Smooth muscle cell (in vitro differentiated cells): ENCODE data around the gene ACTMAP. TPM values are rescaled to one million over a fixed set of nuclear protein-coding genes. Genes with fewer than 3 reads are reported as not detected.
"Not testable (repeated sequence)": the region's sequence is repeated elsewhere in the genome, so short reads cannot be mapped to it uniquely, and the experiment has no call there.

Source experiments
- DNase-seq: peaks from one replicate; lab custom pipeline; 2025; ENCODE audit not compliant: unreplicated experiment; lab: John Stamatoyannopoulos, UW
- H2AFZ ChIP-seq: fragments of 200-600 bp; sonication (generic); 2 replicates; pipeline ENCODE4 v1.6.0; 2016; ENCODE audit warnings: antibody characterized with exemption, low read depth, mild to moderate bottlenecking
- H3F3A ChIP-seq: fragments of 200-600 bp; sonication (generic); 2 replicates; pipeline ENCODE4 v1.6.0; 2017; ENCODE audit warnings: antibody characterized with exemption, low read depth
- H3K27ac ChIP-seq: fragments of 200-600 bp; sonication (generic); 2 replicates; pipeline ENCODE4 v1.5.1; 2016; ENCODE audit warnings: low read depth, mild to moderate bottlenecking
- H3K27me3 ChIP-seq: fragments of 200-600 bp; sonication (generic); 2 replicates; pipeline ENCODE4 v1.6.1; 2016; ENCODE audit warnings: low read depth, mild to moderate bottlenecking
- H3K36me3 ChIP-seq: fragments of 200-600 bp; sonication (generic); 2 replicates; pipeline ENCODE4 v1.5.1; 2016; ENCODE audit warnings: low read depth
- H3K4me1 ChIP-seq: fragments of 200-600 bp; sonication (generic); 2 replicates; pipeline ENCODE4 v1.5.1; 2016; ENCODE audit warnings: low read depth
- H3K4me2 ChIP-seq: fragments of 200-600 bp; sonication (generic); 2 replicates; pipeline ENCODE4 v1.6.0; 2016; ENCODE audit warnings: mild to moderate bottlenecking
- H3K4me3 ChIP-seq: fragments of 200-600 bp; sonication (generic); 2 replicates; pipeline ENCODE4 v1.5.1; 2016; ENCODE audit warnings: mild to moderate bottlenecking
- H3K79me2 ChIP-seq: fragments of 200-600 bp; sonication (generic); 2 replicates; pipeline ENCODE4 v1.6.0; 2016; ENCODE audit warnings: low read depth, mild to moderate bottlenecking
- H3K9ac ChIP-seq: fragments of 200-600 bp; sonication (generic); 2 replicates; pipeline ENCODE4 v1.6.0; 2016; ENCODE audit warnings: low read depth
- H3K9me3 ChIP-seq: fragments of 200-600 bp; sonication (generic); replicated peaks from 2 replicates; pipeline ENCODE4 v1.5.1; 2016; ENCODE audit warnings: low read depth
- H4K20me1 ChIP-seq: fragments of 200-600 bp; sonication (generic); 2 replicates; pipeline ENCODE4 v1.6.0; 2016; ENCODE audit warnings: low read depth
- CTCF ChIP-seq: fragments of 200-600 bp; sonication (generic); IDR thresholded peaks from 2 replicates; pipeline ENCODE4 v1.5.1; 2017; ENCODE audit warnings: borderline replicate concordance, mild to moderate bottlenecking, antibody characterized with exemption; ENCODE audit not compliant: insufficient read depth, poor library complexity, severe bottlenecking
- WGBS: methylation state at CpG from one replicate; pipeline ENCODE4 v1.1.7; 2016; ENCODE audit warnings: low lambda C conversion rate; 5-methylcytosine and 5-hydroxymethylcytosine counted together
- polyA plus RNA-seq: library from polyadenylated mRNA; unstranded; fragments of >200 nt; fragmentation: Nextera tagmentation; extraction: Ambion mirVana; gene quantifications from 2 replicates; pipeline ENCODE4 v1.2.1, GENCODE V29; 2016
- total RNA-seq: library from RNA; depleted of rRNA; stranded (reverse); fragments of >200 nt; gene quantifications from 2 replicates; pipeline ENCODE4 v1.2.3, GENCODE V29; 2014

Gene ACTMAP
- total and polyA plus RNA-seq, 2 experiments from 2014 or later, result 2.9 to 8.6 TPM

- peaks cover 4% of the 10 kb centered on the region for H3K4me1 ChIP-seq
- peaks cover 7% of the 10 kb centered on the region for H3F3A ChIP-seq
- H3K4me2 ChIP-seq, result no peak overlapping the region
- H3K27ac ChIP-seq, result no peak overlapping the region
- H3K4me3 ChIP-seq, result no peak overlapping the region
- H3K9ac ChIP-seq, result no peak overlapping the region
- no peaks in the 10 kb centered on the region for H4K20me1 ChIP-seq
- no peaks in the 10 kb centered on the region for H3K27me3 ChIP-seq
- DNase-seq, result no peak
- H3K79me2 ChIP-seq, result no peaks in the 10 kb centered on the region
- TF ChIP-seq CTCF, result no peak
- H3K9me3 ChIP-seq, result no peaks in the 10 kb centered on the region
- 84% methylated on average over 7 of the region's 7 CpGs for WGBS
- H3K36me3 ChIP-seq, result no peaks in the 10 kb centered on the region
- H2AFZ ChIP-seq, result no peak overlapping the region
These were observed 26.1 kb upstream of the ACTMAP start for GRCh38 chr19:40776364-40776763.

GRCh38 chr19:40775632-40776022 is 25.4 kb upstream of the ACTMAP start:
- Histone ChIP-seq H3K9me3 (no peaks in the 10 kb centered on the region), H3K9ac (no peak overlapping the region), H3K79me2 (no peaks in the 10 kb centered on the region), H4K20me1 (no peaks in the 10 kb centered on the region), H2AFZ (no peak overlapping the region), H3K4me3 (no peak overlapping the region), H3K4me2 (no peak overlapping the region), H3F3A (peaks cover 7% of the 10 kb centered on the region), H3K4me1 (peaks cover 4% of the 10 kb centered on the region), H3K36me3 (no peaks in the 10 kb centered on the region), H3K27me3 (no peaks in the 10 kb centered on the region), H3K27ac (no peak overlapping the region)
- DNase-seq, result no peak
- TF ChIP-seq CTCF, result no peak
- 85% methylated on average over 10 of the region's 10 CpGs for WGBS

- peaks cover 7% of the 10 kb centered on the region for H3F3A ChIP-seq
- no peaks in the 10 kb centered on the region for H3K27me3 ChIP-seq
- no peak within 1 kb of the TSS for H3K9ac ChIP-seq
- no peak within 1 kb of the TSS for H3K27ac ChIP-seq
- H3K79me2 ChIP-seq, result no peaks in the 10 kb centered on the region
- no peak for DNase-seq
- peak within 1 kb of the TSS; percentile 19 for H3K4me2 ChIP-seq
- H3K4me3 ChIP-seq, result no peak within 1 kb of the TSS
- no peak within 1 kb of the TSS for H2AFZ ChIP-seq
- no peaks in the 10 kb centered on the region for H3K9me3 ChIP-seq
- TF ChIP-seq CTCF, result no peak
- no peaks in the 10 kb centered on the region for H4K20me1 ChIP-seq
- WGBS, result 52% methylated on average over 9 of the region's 9 CpGs
- peaks cover 4% of the 10 kb centered on the region for H3K4me1 ChIP-seq
- H3K36me3 ChIP-seq, result no peaks in the 10 kb centered on the region
These were observed 24.8 kb upstream of the ACTMAP start, which contains the start of gene MIA for GRCh38 chr19:40774916-40775631. Gene MIA, plus strand, starts transcription at chr19:40775521. Its CDS starts 22 bp downstream, at chr19:40775543.

- WGBS, result 77% methylated on average over 10 of the region's 10 CpGs
- H3K27me3 ChIP-seq, H3K4me1 ChIP-seq, DNase-seq, H3F3A ChIP-seq, H4K20me1 ChIP-seq, H3K9ac ChIP-seq, H3K36me3 ChIP-seq, H3K4me2 ChIP-seq, H2AFZ ChIP-seq, H3K79me2 ChIP-seq, H3K4me3 ChIP-seq, H3K9me3 ChIP-seq, H3K27ac ChIP-seq: not testable (repeated sequence)
These were observed 21.0 kb upstream of the ACTMAP start for GRCh38 chr19:40771101-40771862.
